ENCODE data around the gene ADAMTS17. TPM values are rescaled to one million over a fixed set of nuclear protein-coding genes. Genes with fewer than 3 reads are reported as not detected.

Gene ADAMTS17
- total and polyA plus RNA-seq, 9 of the 15 experiments (the other 6 are each of a cell fraction or from before 2014, with no cell fraction given), result 0.01 to 0.14 (median 0.07) TPM; not detected in 6

- no peak for TF ChIP-seq FOSL1 (tag; conservative IDR thresholded peaks at IDR 0.05)
- TF ChIP-seq, protein P1, sequence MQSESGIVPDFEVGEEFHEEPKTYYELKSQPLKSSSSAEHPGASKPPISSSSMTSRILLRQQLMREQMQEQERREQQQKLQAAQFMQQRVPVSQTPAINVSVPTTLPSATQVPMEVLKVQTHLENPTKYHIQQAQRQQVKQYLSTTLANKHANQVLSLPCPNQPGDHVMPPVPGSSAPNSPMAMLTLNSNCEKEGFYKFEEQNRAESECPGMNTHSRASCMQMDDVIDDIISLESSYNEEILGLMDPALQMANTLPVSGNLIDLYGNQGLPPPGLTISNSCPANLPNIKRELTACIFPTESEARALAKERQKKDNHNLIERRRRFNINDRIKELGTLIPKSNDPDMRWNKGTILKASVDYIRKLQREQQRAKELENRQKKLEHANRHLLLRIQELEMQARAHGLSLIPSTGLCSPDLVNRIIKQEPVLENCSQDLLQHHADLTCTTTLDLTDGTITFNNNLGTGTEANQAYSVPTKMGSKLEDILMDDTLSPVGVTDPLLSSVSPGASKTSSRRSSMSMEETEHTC (IDR thresholded peaks at IDR 0.05), result no peak
These were observed 288.2 kb downstream of the ADAMTS17 start (continued) for GRCh38 chr15:100053474-100054121.

DNA sequence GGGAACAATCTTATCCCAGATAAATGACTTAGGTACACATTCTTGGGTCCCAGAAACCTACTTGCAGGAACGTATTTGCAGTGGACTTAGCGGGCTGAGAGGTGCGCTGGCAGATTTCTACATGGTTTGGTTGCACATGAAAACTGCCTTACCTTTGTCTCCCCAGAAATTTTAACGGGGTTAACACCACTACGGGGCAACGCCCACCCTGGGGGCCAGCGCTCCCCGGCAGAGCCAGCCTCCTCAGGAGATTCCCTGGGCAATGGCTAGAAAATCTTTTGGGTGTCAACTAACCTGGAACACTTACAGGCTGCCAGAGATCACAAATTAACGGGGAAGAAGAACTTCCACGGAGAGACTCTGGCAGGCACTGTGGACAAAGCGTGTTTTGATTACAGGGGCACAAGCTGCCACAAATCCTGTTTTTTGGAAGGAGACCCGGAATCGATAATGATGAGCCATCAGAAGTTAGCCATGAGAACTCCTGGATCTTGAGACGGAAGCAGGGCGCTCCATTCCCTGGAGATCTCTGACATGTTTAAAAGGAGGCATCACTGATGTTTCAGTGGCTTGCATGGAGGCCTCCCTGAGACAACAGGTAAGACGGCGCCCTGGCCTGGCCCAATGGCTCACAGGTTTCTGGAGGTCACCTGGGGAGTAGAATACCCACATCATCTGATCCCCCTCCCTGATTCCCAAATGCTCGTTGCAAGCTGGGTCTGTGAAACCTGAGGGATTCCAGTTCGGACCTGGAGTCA is 288.9 kb downstream of the ADAMTS17 start:
- H3K27me3 ChIP-seq (ENCODE audit: control insufficient read depth in 2 of 2, insufficient read depth in 2 of 2, low read length in 2 of 2), result peaks cover 14 to 70% of the 10 kb centered on the region in 2 experiments
- POLR2A ChIA-PET, result interaction anchor here (0.8 kb wide), 1 partner anchor 110 kb away, joined by 3 read pairs; no protein-coding TSS in a partner anchor
- BruUV-seq (replicated peaks), result no TSS peak

More for the DNA sequence above, 288.9 kb downstream of the ADAMTS17 start:
- TF ChIP-seq ZNF830 (CRISPR knock-in tag; IDR thresholded peaks at IDR 0.05) (no peak), CGGBP1 (CRISPR knock-in tag; IDR thresholded peaks at IDR 0.05) (no peak), SRSF3 (IDR thresholded peaks at IDR 0.05; ENCODE audit: insufficient read depth, low read length) (no peak), MEF2A (IDR thresholded peaks at IDR 0.05; ENCODE audit: control insufficient read depth, low read depth, low read length) (no peak), ZNF639 (CRISPR knock-in tag; conservative IDR thresholded peaks at IDR 0.05 in 1 of 2, IDR thresholded peaks at IDR 0.05 in 1 of 2) (no peak), KDM2B (CRISPR knock-in tag; IDR thresholded peaks at IDR 0.05) (no peak), NFIX (CRISPR knock-in tag; IDR thresholded peaks at IDR 0.05; ENCODE audit: low read depth) (no peak), MBD2 (IDR thresholded peaks at IDR 0.05; ENCODE audit: borderline replicate concordance, low read depth) (no peak)
- intact Hi-C loops (cut with micrococcal nuclease), result no loop called here
- H3K4me3 ChIP-seq, result no peak overlapping the region
- no peak overlapping the region for H3K9ac ChIP-seq (ENCODE audit: insufficient read depth in 1 of 2, low read depth in 2 of 2, low read length in 2 of 2)
- no peak for DNase-seq (ENCODE audit: extremely low read depth in 1 of 4, low spot score in 3 of 4)
- no peak overlapping the region for H2AFZ ChIP-seq (ENCODE audit: low read depth, low read length)
- H3K4me1 ChIP-seq (replicated peaks in 1 of 2; ENCODE audit: control insufficient read depth in 2 of 2, insufficient read depth in 2 of 2, low read length in 2 of 2), result no peaks in the 10 kb centered on the region
- no peaks in the 10 kb centered on the region for H3K79me2 ChIP-seq (ENCODE audit: control insufficient read depth, insufficient read depth, low read length)
- CTCF ChIA-PET (ENCODE audit: low intra/inter-chr PET ratio), result no interaction called here
- H3K4me2 ChIP-seq (ENCODE audit: insufficient read depth, low read length), result no peak overlapping the region
- FAIRE-seq, result no peak
- no peaks in the 10 kb centered on the region for H3K9me1 ChIP-seq (ENCODE audit: control insufficient read depth, insufficient read depth, low read length)
- H4K20me1 ChIP-seq (replicated peaks; ENCODE audit: control insufficient read depth, insufficient read depth, low read length), result no peaks in the 10 kb centered on the region
- no peak overlapping the region for H3K27ac ChIP-seq (ENCODE audit: extremely low read depth, low read depth, low read length)
- WGBS (ENCODE audit: insufficient coverage, low coverage, missing lambda C conversion rate), result 0% methylated on average over 19 of the region's 19 CpGs
- ATAC-seq, result no peak
- H3K9me3 ChIP-seq (replicated peaks; ENCODE audit: control insufficient read depth, insufficient read depth, low read depth, low read length), result no peaks in the 10 kb centered on the region
- no peaks in the 10 kb centered on the region for H3K36me3 ChIP-seq (ENCODE audit: control insufficient read depth, insufficient read depth, low read length)
- in situ Hi-C loops (cut with MboI), result no loop called here
